ENCODE results near the gene DCST1.

DCST1 gene

GRCh38 chr1:155012776-155013602 is 20.6 kb upstream of the DCST1 start:
- DNase-seq (ENCODE audit: low read depth), result no peak

- DNase-seq (ENCODE audit: low read depth), result no peak
Observed at GRCh38 chr1:155013632-155014031, 20.0 kb upstream of the DCST1 start.

GRCh38 chr1:155014709-155015508 is 18.7 kb upstream of the DCST1 start:
- DNase-seq (ENCODE audit: low read depth), result no peak

GRCh38 chr1:155015527-155016230 is 17.9 kb upstream of the DCST1 start:
- DNase-seq (ENCODE audit: low read depth), result no peak

GRCh38 chr1:155016231-155016831 is 17.3 kb upstream of the DCST1 start:
- no peak for DNase-seq (ENCODE audit: low read depth)

GRCh38 chr1:155017041-155017945 is 16.3 kb upstream of the DCST1 start:
- peak; percentile 79 for DNase-seq (ENCODE audit: low read depth)

GRCh38 chr1:155017946-155018316 is 15.7 kb upstream of the DCST1 start:
- no peak for DNase-seq (ENCODE audit: low read depth)

GRCh38 chr1:155018617-155019348 is 14.8 kb upstream of the DCST1 start:
- DNase-seq (ENCODE audit: low read depth), result no peak

GRCh38 chr1:155019377-155020245 is 14.0 kb upstream of the DCST1 start:
- DNase-seq (ENCODE audit: low read depth), result no peak

GRCh38 chr1:155022136-155022926 is 11.3 kb upstream of the DCST1 start:
- no peak for DNase-seq (ENCODE audit: low read depth)

GRCh38 chr1:155022927-155023236 is 10.7 kb upstream of the DCST1 start:
- DNase-seq (ENCODE audit: low read depth), result no peak

GRCh38 chr1:155023627-155024026 is 10.0 kb upstream of the DCST1 start:
- no peak for DNase-seq (ENCODE audit: low read depth)

- DNase-seq (ENCODE audit: low read depth), result no peak
Observed at GRCh38 chr1:155024315-155024714, 9.3 kb upstream of the DCST1 start.

GRCh38 chr1:155026154-155026553 is 7.5 kb upstream of the DCST1 start:
- DNase-seq (ENCODE audit: low read depth), result no peak

- no peak for DNase-seq (ENCODE audit: low read depth)
Observed at GRCh38 chr1:155026588-155026987, 7.0 kb upstream of the DCST1 start.

- no peak for DNase-seq (ENCODE audit: low read depth)
Observed at GRCh38 chr1:155029513-155030242, 3.9 kb upstream of the DCST1 start.

- no peak for DNase-seq (ENCODE audit: low read depth)
Observed at GRCh38 chr1:155030243-155030795, 3.3 kb upstream of the DCST1 start.

GRCh38 chr1:155030899-155031298 is 2.7 kb upstream of the DCST1 start:
- DNase-seq (ENCODE audit: low read depth), result no peak
